Astrocyte (in vitro differentiated cells and primary cell): ENCODE data around the gene FAM222A. TPM values are rescaled to one million over a fixed set of nuclear protein-coding genes. Genes with fewer than 3 reads are reported as not detected.

ENCODE experiments used
- DNase-seq: peaks from one replicate; pipeline ENCODE4 v3.0.0-alpha.2; 2010; ENCODE audit warnings: low read depth
- FAIRE-seq: peaks from 2 replicates; lab custom pipeline; 2011; peaks lifted over from hg19 to GRCh38; lab: Jason Lieb, UNC
- H2AFZ ChIP-seq: 2 replicates; pipeline ENCODE4 v1.6.0; 2012; ENCODE audit warnings: low read depth, low read length, inconsistent platforms
- H3K27ac ChIP-seq: 2 replicates; pipeline ENCODE4 v1.5.1; 2011; ENCODE audit warnings: low read depth, low read length, inconsistent platforms
- H3K27me3 ChIP-seq: 2 replicates; pipeline ENCODE4 v1.6.0; 2011; ENCODE audit warnings: low read length, inconsistent platforms; ENCODE audit not compliant: insufficient read depth
- H3K36me3 ChIP-seq: 2 replicates; pipeline ENCODE4 v1.5.1; 2011; ENCODE audit warnings: low read length, inconsistent platforms; ENCODE audit not compliant: insufficient read depth
- H3K4me1 ChIP-seq: 2 replicates; pipeline ENCODE4 v1.5.1; 2011; ENCODE audit warnings: low read length, inconsistent platforms; ENCODE audit not compliant: insufficient read depth
- H3K4me2 ChIP-seq: 2 replicates; pipeline ENCODE4 v1.6.0; 2012; ENCODE audit warnings: low read length, inconsistent platforms
- H3K4me3 ChIP-seq: 2 replicates; pipeline ENCODE4 v1.5.1; 2011; ENCODE audit warnings: low read depth, mild to moderate bottlenecking, low read length, inconsistent platforms; ENCODE audit not compliant: insufficient read depth
- H3K79me2 ChIP-seq: 2 replicates; pipeline ENCODE4 v1.6.0; 2012; ENCODE audit warnings: mild to moderate bottlenecking, low read length, inconsistent platforms; ENCODE audit not compliant: insufficient read depth
- H3K9ac ChIP-seq: 2 replicates; pipeline ENCODE4 v1.6.0; 2012; ENCODE audit warnings: mild to moderate bottlenecking, low read length, inconsistent platforms
- H3K9me3 ChIP-seq: 2 replicates; pipeline ENCODE4 v1.5.1; 2012; ENCODE audit warnings: low read depth, mild to moderate bottlenecking, low read length, inconsistent platforms; ENCODE audit not compliant: insufficient read depth
- H4K20me1 ChIP-seq: 2 replicates; pipeline ENCODE4 v1.6.0; 2012; ENCODE audit warnings: low read length, inconsistent platforms; ENCODE audit not compliant: insufficient read depth
- H3K27ac Mint-ChIP-seq: one replicate; pipeline ENCODE4 v1.8.0; 2021; ENCODE audit warnings: mild to moderate bottlenecking, mixed read lengths; ENCODE audit not compliant: unreplicated experiment
- H3K27me3 Mint-ChIP-seq: one replicate; pipeline ENCODE4 v1.8.0; 2021; ENCODE audit warnings: low read depth, mixed read lengths; ENCODE audit not compliant: unreplicated experiment
- H3K36me3 Mint-ChIP-seq: one replicate; pipeline ENCODE4 v1.8.0; 2021; ENCODE audit warnings: low read depth, mixed read lengths; ENCODE audit not compliant: unreplicated experiment
- H3K4me1 Mint-ChIP-seq: one replicate; pipeline ENCODE4 v1.8.0; 2021; ENCODE audit warnings: low read depth, mixed read lengths; ENCODE audit not compliant: unreplicated experiment
- H3K4me3 Mint-ChIP-seq: one replicate; pipeline ENCODE4 v1.8.0; 2021; ENCODE audit warnings: mild to moderate bottlenecking, moderate library complexity, mixed read lengths; ENCODE audit not compliant: unreplicated experiment
- H3K9me3 Mint-ChIP-seq: one replicate; pipeline ENCODE4 v1.8.0; 2021; ENCODE audit warnings: mild to moderate bottlenecking, mixed read lengths; ENCODE audit not compliant: unreplicated experiment
- EZH2 ChIP-seq: IDR thresholded peaks from 2 replicates; pipeline ENCODE4 v1.6.1; 2012; ENCODE audit warnings: mild to moderate bottlenecking, low read length, inconsistent platforms; ENCODE audit not compliant: insufficient read depth
- total RNA-seq: library from RNA; stranded (reverse); gene quantifications from 2 replicates; pipeline ENCODE4 v1.2.1, GENCODE V29; 2021
- TF ChIP-seq, protein P1 (sequence below): IDR thresholded peaks from 2 replicates; pipeline ENCODE4 v1.5.1; 2011; ENCODE audit warnings: low read depth, mild to moderate bottlenecking, inconsistent platforms, low read length, moderate library complexity; ENCODE audit not compliant: insufficient read depth

Gene FAM222A
- total RNA-seq, 1 donor from 2014 or later = 1.2 TPM

GRCh38 chr12:109764123-109764522 is 50.5 kb downstream of the FAM222A start:
- DNase-seq (no peak), FAIRE-seq (no peak)

GRCh38 chr12:109764776-109765445 is 51.3 kb downstream of the FAM222A start:
- H3K79me2 ChIP-seq = no peaks in the 10 kb centered on the region
- no peaks in the 10 kb centered on the region for H3K27me3 ChIP-seq
- Mint-ChIP-seq H3K27me3 (peaks cover 2% of the 10 kb centered on the region), H3K4me1 (no peaks in the 10 kb centered on the region), H3K4me3 (no peak overlapping the region), H3K9me3 (peaks cover 8% of the 10 kb centered on the region), H3K27ac (no peak overlapping the region), H3K36me3 (peaks cover 5% of the 10 kb centered on the region)
- no peak for DNase-seq
- H3K4me2 ChIP-seq = no peak overlapping the region
- H3K36me3 ChIP-seq = no peaks in the 10 kb centered on the region
- no peak overlapping the region for H3K4me3 ChIP-seq
- no peak for TF ChIP-seq EZH2
- TF ChIP-seq, protein P1, sequence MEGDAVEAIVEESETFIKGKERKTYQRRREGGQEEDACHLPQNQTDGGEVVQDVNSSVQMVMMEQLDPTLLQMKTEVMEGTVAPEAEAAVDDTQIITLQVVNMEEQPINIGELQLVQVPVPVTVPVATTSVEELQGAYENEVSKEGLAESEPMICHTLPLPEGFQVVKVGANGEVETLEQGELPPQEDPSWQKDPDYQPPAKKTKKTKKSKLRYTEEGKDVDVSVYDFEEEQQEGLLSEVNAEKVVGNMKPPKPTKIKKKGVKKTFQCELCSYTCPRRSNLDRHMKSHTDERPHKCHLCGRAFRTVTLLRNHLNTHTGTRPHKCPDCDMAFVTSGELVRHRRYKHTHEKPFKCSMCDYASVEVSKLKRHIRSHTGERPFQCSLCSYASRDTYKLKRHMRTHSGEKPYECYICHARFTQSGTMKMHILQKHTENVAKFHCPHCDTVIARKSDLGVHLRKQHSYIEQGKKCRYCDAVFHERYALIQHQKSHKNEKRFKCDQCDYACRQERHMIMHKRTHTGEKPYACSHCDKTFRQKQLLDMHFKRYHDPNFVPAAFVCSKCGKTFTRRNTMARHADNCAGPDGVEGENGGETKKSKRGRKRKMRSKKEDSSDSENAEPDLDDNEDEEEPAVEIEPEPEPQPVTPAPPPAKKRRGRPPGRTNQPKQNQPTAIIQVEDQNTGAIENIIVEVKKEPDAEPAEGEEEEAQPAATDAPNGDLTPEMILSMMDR = no peak
- H3K9me3 ChIP-seq = peaks cover 4% of the 10 kb centered on the region
- no peak for FAIRE-seq
- H3K4me1 ChIP-seq = no peaks in the 10 kb centered on the region
- H2AFZ ChIP-seq = no peak overlapping the region
- H4K20me1 ChIP-seq = no peaks in the 10 kb centered on the region
- no peak overlapping the region for H3K27ac ChIP-seq
- no peak overlapping the region for H3K9ac ChIP-seq

More at GRCh38 chr12:109764123-109764522, 50.5 kb downstream of the FAM222A start:
- Histone ChIP-seq H3K79me2 (no peaks in the 10 kb centered on the region), H3K9me3 (peaks cover 4% of the 10 kb centered on the region), H3K4me3 (no peak overlapping the region), H4K20me1 (no peaks in the 10 kb centered on the region), H3K4me2 (no peak overlapping the region), H3K36me3 (no peaks in the 10 kb centered on the region), H3K27me3 (no peaks in the 10 kb centered on the region), H3K27ac (no peak overlapping the region), H2AFZ (no peak overlapping the region), H3K9ac (no peak overlapping the region), H3K4me1 (no peaks in the 10 kb centered on the region)
- TF ChIP-seq, protein P1 = no peak
- TF ChIP-seq EZH2 = no peak
- H3K27ac Mint-ChIP-seq = no peak overlapping the region
- peaks cover 5% of the 10 kb centered on the region for H3K36me3 Mint-ChIP-seq
- H3K4me3 Mint-ChIP-seq = no peak overlapping the region
- no peaks in the 10 kb centered on the region for H3K4me1 Mint-ChIP-seq
- H3K9me3 Mint-ChIP-seq = peaks cover 8% of the 10 kb centered on the region
- H3K27me3 Mint-ChIP-seq = peaks cover 2% of the 10 kb centered on the region

GRCh38 chr12:109765446-109765810 is 51.8 kb downstream of the FAM222A start:
- H3K27ac ChIP-seq = no peak overlapping the region
- no peak for FAIRE-seq
- no peak overlapping the region for H3K4me3 ChIP-seq
- H3K4me2 ChIP-seq = no peak overlapping the region
- TF ChIP-seq, protein P1 = no peak
- TF ChIP-seq EZH2 = no peak
- Mint-ChIP-seq H3K36me3 (peaks cover 5% of the 10 kb centered on the region), H3K27me3 (peaks cover 2% of the 10 kb centered on the region), H3K27ac (no peak overlapping the region), H3K4me1 (no peaks in the 10 kb centered on the region), H3K9me3 (peaks cover 8% of the 10 kb centered on the region), H3K4me3 (no peak overlapping the region)
- H3K9me3 ChIP-seq = peaks cover 4% of the 10 kb centered on the region
- H3K27me3 ChIP-seq = no peaks in the 10 kb centered on the region
- no peaks in the 10 kb centered on the region for H4K20me1 ChIP-seq
- H3K4me1 ChIP-seq = no peaks in the 10 kb centered on the region
- H3K36me3 ChIP-seq = no peaks in the 10 kb centered on the region
- no peak overlapping the region for H3K9ac ChIP-seq
- H3K79me2 ChIP-seq = no peaks in the 10 kb centered on the region
- DNase-seq = no peak
- no peak overlapping the region for H2AFZ ChIP-seq
